ENCODE data around the gene XDH.
A peak's percentile ranks its signal among the peaks of the same experiment; 100 is the strongest.

Gene XDH

GRCh38 chr2:31363956-31364750 is 50.4 kb downstream of the XDH start:
- no peak for DNase-seq

GRCh38 chr2:31362581-31362980 is 52.0 kb downstream of the XDH start:
- DNase-seq: no peak

DNA sequence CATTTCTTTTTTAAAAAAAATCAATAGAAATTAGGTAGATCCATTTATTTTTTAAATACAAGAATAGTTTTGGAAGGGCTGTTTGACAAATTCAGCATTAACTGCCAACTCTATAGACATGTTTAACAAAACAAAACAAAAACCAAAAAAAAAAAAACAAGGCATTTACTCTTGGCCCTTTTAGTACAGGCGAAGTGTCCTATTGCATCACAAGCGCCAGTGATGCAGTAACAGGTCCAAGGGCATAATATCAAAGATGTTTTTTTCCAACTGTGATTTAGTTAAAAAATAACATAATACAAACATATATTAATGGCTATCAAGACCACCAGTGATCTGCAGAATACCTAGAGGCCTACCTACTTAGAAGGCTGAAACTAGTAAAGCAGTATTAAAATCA is 55.3 kb downstream of the XDH start:
- no peak for DNase-seq

DNA sequence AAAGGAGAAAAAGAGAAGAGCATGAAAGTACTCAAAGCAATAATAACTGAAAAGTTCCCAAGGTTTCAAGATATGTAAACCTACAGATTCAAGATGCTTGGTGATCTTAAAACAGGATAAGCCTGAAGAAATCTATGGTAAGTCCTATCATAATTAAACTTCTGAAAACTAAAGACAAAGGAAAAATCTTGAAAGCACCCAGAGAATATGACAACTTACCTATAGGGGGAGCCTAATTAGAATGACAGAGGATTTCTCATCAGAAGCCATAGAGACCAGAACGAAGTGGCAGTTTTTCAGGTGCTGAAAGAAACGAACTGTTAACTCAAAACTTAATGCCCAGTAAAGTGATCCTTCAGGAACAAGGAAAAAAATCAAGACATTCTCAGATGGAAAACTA is 59.7 kb downstream of the XDH start:
- DNase-seq: no peak

DNA sequence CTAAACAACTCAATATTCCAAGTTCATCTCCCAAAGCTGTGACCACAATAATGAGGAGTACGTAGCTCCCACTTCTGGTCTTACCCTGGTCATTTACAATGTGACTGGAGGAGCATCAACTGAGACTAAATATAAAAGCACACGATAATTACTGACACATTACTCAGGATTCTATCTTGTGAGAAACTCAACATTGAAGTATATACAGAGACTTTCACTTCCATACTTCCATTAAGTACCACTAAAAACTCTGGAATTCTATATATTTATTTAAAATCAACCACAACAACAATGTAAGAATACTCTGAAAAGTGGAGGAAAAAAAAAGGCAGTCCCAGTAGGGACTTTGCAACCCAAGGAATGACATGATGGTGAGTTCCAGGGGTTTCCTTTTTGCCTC is 61.4 kb downstream of the XDH start:
- no peak for DNase-seq

GRCh38 chr2:31349684-31350083 is 64.9 kb downstream of the XDH start:
- DNase-seq: no peak

DNA sequence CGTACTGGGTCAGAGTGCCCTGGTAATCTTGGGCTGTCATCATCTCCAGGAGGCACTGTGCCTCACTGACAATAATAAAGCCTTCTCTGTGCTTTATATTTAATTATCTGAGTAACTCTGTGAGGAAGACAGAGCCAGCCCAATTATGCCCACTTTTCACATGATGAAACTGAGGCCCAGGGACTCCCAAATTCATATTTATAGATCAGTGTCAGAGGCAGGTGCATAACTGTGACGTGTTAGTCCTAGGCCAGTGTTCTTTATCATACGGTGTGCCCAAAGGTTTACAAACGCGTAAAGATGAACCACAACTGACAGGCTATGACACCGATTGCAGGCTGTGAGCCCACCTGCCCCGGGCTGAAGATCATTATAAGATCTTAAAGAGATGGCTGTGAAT is 65.4 kb downstream of the XDH start:
- no peak for DNase-seq

DNA sequence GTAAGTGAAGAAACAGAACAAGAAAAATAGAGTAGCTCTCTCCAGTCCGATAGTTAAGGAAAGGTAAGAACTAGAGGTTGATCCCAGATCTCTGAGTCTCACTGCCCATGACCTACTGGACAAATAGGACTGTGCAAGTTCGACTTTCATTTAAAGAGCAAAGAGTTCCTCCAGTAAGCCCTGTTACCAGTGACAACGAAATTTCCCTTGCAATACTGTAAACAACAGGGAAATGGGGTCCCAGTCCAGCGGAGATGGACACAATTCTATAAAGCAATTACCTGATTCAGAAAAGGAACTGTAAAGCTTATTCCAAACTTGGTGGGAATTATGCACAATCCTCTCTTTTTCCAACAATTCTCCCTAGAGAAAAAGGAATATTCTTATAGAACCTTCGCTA is 65.9 kb downstream of the XDH start:
- no peak for DNase-seq

DNA sequence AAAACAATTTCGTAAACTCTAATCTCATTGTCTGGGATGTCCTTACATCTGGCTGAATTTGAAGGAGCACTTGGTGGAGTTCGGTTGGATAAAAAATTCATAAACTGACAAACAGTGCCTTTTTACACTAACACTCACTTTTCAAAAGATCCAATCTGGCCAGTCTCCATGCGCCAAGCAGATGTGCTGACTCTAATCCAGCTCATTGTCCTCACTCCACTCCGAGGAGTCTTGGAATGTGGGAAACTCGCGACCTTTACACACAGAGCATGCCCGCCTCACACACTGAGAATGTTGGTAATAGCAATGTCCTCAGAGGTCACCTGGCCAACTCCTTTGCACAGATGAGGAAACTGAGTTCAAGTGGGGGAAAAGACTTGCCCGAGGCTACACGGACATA is 66.8 kb downstream of the XDH start:
- DNase-seq: no peak

DNA sequence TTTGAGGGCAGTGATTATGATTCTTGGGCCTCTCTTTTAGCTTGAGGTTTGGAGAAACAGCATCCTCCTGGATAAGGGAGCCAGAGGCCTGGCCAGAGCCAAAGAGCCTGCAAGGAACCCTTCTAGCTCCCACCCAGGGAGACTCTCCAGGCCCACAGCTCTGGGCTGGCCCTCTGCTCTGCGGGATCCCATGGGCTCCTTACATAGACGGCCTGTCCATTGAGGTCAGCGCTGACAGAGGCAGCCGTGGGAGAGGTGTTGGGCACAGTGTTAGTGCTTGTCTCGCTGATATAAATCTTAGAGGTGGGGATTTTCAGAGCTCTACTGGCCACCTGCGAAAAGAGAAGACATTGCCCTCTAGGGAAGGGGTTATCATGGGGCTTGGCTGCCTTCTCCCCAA is 67.2 kb downstream of the XDH start:
- DNase-seq: no peak

DNA sequence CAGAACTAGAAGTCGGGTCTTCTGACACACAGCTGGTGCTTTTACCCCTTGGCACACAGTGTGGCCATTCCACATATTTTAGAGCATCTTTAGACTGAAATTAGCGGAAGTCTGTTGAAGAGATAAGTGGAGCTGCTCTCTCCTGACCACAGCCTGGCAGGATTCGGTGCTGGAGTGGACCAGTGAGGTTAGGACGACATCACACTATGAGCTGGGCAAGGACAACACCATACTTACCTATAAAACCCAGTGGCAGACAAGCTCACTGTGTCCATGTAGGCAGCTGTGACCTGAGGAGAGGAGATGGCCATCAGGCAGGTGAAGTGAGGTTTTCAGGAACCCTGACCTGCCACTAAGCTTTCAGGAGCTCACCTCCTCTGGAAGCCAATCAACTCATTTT is 70.1 kb downstream of the XDH start:
- DNase-seq: no peak

DNA sequence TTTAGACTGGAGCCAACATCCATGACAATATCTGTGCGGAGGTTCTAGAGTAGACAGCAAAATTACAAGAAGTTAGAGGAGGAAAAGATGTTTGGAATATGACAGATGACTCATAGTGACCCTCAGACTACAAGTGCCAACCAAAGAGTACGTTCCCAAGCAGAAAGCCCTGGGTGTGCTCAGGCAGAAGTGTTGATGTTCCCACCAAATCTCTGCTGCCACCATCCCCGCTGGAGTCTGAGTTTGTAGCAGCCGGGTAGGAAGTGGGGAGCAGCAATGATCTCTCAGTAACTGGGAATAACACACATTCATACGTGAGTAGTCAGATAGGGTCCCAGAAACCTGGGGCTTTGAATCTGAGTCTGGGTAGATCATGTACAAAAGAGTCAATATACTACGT is 73.2 kb downstream of the XDH start:
- no peak for DNase-seq

- no peak for DNase-seq
These were observed 74.8 kb downstream of the XDH start for GRCh38 chr2:31339696-31340095.

DNA sequence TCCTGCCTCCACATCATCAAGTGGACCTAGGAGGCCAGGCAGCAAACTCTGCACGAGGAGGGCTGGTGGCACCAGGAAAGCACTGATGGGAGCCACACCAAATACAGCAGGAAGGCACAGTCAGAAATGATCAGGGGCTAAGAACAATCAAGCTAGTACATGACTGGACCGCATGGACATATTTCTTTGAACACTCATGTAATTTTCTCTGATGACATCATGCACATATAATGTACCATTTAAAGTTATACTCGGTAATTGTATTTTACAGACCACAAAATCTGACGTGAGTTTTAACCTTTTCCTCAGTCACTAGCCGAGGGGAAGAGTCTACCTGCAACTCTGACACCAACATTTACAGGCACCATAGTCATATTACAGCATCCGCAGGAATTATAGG is 76.7 kb downstream of the XDH start:
- no peak for DNase-seq

- DNase-seq: no peak
These were observed 77.3 kb downstream of the XDH start for GRCh38 chr2:31337197-31337596.

- no peak for DNase-seq
These were observed 78.5 kb downstream of the XDH start for GRCh38 chr2:31335921-31336585.

DNA sequence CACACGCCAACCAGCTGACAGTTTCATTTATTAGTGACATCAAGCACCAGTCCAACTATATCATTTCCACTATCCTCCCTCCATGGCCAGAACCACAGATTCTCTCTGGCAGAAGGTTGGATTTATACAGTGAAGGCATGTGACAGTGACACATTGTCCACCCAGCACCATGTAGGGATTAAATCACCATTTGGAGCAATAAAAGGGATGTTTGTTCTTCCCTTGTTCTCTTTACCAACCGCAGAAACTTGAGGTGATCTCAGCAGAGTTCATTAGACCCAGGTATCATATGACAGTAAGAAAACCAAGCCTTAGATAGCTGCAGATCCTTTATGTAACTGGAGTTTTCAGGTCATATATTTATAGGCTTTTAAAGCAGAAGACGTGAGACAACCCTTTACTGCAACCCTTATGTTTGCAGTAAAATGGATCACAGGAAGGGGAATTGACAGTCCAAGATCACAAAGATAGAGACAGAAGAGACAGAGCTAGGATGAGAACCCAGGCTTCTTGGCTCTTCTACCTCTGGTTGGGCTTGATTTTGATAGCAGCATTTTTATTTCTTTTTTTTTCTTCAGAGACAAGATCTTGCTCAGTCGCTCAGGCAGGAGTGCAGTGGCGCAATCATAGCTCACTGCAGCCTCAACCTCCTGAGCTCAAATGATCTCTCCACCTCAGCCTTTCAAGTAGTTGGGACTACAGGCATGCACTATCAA is 80.1 kb downstream of the XDH start:
- DNase-seq: no peak

DNA sequence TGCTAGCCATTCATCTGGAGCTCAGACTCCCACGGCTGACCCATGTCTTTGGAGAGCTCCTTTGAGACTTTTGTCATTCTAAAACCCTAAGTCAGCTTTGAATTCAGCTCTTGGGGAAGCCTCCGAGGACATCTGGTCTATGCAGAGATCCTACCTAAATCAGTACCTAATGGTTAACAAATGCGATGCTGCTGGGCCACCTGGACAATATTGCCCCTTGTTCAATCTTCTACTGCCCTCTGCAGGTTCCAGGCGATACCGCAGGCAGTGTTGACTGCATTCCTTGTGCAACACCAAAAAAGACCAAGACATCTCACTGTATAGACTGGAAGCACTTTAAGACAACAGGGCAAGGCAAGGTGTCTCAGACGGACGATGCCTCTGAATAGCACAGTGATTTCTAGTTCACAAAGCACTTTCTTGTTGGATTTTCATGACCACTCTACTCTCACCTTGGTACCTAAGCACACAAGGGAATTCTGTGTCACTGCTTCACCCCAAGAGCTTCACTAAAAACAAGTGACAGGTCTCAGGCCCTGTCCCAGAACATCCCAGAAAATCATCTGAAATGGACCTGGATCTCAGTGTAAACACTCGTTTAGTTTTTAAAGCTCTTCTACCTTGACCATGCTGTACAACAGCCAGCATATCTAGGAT is 80.9 kb downstream of the XDH start:
- DNase-seq: peak; percentile 72

- DNase-seq: no peak
These were observed 81.5 kb downstream of the XDH start for GRCh38 chr2:31333046-31333445.

DNA sequence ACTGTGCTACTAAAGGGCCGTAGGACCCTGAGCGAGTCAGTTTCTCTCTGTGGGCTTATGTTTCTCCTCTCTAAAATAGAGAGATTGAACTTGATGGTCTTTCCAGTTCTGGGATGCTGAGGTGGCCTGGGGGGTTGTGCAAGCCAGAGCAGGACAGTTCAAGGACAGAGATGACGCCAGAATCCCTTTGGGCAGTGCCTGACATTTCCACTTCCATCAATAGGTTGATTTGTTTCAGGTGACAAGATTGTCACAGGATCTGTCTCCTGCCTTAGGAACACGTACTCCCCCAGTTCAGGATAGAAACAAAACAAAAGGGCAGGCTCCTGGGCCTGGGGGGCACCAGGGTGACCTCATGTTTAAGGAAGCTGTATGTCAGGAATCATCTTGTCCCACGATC is 82.0 kb downstream of the XDH start:
- DNase-seq: no peak

DNA sequence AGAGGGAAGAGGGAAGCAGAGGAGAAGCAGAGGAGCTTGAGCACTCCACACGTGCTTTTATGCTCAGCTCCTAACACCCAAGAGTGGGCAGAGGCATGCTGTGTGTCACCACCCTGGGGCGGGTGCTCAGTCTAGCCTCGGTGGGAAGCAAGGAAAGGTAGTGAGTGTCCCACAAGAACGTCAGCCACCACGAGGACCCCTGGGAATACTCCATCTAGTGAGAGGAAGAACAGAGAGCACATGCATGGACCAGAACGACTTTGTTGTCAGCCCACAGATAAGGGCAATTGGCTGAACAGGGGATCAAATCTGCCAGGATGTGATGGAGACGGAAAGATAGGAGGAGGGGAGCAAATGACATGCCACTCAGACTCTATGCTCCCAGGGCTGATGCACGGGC is 83.4 kb downstream of the XDH start:
- no peak for DNase-seq

DNA sequence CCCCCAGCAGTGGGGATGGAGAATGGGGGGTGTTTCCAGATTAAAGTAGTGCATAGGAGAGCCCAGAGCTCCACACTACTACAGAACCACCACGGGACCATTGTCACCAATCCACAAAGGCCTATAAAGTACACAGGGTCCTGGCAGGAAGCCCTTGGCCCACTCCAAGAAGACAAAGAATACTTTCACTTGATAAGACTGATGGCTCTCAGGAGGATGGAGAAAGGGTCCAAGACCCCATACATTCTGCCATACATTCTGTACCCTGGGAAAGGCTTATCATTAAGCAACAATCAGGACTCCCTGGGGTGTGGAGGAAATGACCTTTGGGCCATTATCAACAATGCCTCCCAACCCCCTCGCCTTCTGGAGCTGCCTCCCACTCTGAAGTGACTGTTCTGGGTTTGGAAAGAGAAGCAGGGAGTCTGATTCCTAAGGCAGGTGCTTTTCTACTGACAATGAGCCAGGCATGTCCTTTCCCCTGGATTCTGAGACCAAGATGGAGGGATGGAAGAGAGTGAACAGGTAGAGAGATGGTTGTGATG is 85.4 kb downstream of the XDH start:
- no peak for DNase-seq

GRCh38 chr2:31328026-31328425 is 86.5 kb downstream of the XDH start:
- DNase-seq: no peak

Data from activated gamma-delta T cell treated with Interleukin-2 at 50 U/mL for 16 hours (primary cell).